ENCODE results near the gene RNF212.

The RNF212 gene, protein sequence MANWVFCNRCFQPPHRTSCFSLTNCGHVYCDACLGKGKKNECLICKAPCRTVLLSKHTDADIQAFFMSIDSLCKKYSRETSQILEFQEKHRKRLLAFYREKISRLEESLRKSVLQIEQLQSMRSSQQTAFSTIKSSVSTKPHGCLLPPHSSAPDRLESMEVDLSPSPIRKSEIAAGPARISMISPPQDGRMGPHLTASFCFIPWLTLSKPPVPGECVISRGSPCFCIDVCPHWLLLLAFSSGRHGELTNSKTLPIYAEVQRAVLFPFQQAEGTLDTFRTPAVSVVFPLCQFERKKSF

DNA sequence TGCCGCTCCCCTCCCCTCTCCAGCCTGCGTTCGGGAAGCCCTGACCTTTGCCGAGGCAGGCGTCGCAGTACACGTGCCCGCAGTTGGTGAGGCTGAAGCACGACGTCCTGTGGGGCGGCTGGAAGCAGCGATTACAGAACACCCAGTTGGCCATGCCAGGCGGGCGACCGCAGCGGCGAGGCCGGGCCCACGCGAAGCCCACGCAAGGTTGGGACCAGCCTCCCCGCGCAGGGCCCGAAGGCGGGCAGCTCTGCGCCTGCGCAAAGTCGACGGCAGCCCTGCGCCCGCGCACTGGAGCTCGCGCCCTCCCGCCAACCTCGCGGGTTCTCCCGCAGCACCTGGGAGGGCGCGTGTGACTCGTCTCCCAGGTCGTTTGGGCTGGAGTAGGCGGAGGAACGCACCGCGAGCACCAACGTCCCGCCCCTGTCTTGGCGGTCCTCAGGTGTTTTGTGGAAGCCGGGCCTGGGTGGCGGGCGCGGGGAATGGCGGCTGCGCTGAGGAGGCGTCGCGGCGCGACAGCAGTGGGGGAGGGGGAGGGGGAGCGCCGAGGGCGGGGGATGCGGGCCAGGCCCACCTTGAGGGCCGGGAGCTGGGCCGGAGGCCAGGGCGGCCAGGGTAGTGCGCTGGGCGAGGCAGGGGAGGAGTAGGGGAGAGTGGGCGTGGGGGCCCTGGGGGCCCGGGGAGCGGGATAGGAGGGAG lies at the start of gene RNF212:
RNF212 (minus strand) TSS at position 254 of the 699 bp plus-strand sequence; CDS start at position 154, 100 bp downstream.
- no peaks in the 10 kb centered on the region for H3K4me1 ChIP-seq
- no peak within 1 kb of the TSS for H3K27ac ChIP-seq
- no peaks in the 10 kb centered on the region for H3K36me3 ChIP-seq (ENCODE audit: control insufficient read depth, insufficient read depth, low read length)
- H3K9ac ChIP-seq: no peak within 1 kb of the TSS
- peaks cover 7% of the 10 kb centered on the region for H3K27me3 ChIP-seq (ENCODE audit: control insufficient read depth, insufficient read depth, low read length)
- H3K79me2 ChIP-seq: no peaks in the 10 kb centered on the region
- no peak for TF ChIP-seq CTCF (IDR thresholded peaks at IDR 0.05)
- H3K4me3 ChIP-seq (ENCODE audit: low read depth, low read length): no peak within 1 kb of the TSS
- H3K9me3 ChIP-seq (ENCODE audit: control insufficient read depth, low read length): no peaks in the 10 kb centered on the region
- no peak within 1 kb of the TSS for H3K4me2 ChIP-seq (ENCODE audit: low read length)
- H2AFZ ChIP-seq: peak within 1 kb of the TSS; percentile 42

GRCh38 chr4:1160351-1160750 lies 47.0 kb upstream of the RNF212 start:
- Histone ChIP-seq H3K9ac (no peak overlapping the region), H3K27me3 (ENCODE audit: control insufficient read depth, insufficient read depth, low read length) (no peaks in the 10 kb centered on the region), H3K79me2 (no peaks in the 10 kb centered on the region), H3K4me2 (ENCODE audit: low read length) (no peak overlapping the region), H3K36me3 (ENCODE audit: control insufficient read depth, insufficient read depth, low read length) (no peaks in the 10 kb centered on the region), H3K9me3 (ENCODE audit: control insufficient read depth, low read length) (no peaks in the 10 kb centered on the region), H3K4me3 (ENCODE audit: low read depth, low read length) (no peak overlapping the region), H3K27ac (no peak overlapping the region), H2AFZ (no peak overlapping the region), H3K4me1 (no peaks in the 10 kb centered on the region)
- no peak for TF ChIP-seq CTCF (IDR thresholded peaks at IDR 0.05)

DNA sequence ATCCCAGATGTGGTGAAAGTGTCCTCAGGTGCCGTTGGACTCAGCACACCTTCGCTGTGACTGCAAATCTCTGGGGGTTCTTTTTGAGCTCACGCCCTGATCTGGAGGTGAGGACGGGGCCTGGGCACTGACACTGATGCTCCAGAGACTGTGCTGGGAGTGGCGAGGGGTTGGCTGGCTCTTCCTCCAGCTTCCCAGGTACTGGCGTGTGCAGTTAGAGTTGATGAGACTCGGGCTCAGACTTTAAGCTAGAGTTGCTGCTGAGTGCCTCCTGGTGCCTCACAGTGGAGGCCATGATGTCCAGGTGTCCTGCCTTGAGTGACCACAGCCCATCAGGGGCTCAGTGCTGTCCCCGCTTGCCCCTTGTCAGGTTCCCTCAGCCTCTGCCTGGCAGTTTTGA lies 42.7 kb upstream of the RNF212 start:
- no peaks in the 10 kb centered on the region for H3K79me2 ChIP-seq
- H3K27ac ChIP-seq: no peak overlapping the region
- H2AFZ ChIP-seq: no peak overlapping the region
- H3K4me1 ChIP-seq: no peaks in the 10 kb centered on the region
- no peak overlapping the region for H3K4me3 ChIP-seq (ENCODE audit: low read depth, low read length)
- no peaks in the 10 kb centered on the region for H3K27me3 ChIP-seq (ENCODE audit: control insufficient read depth, insufficient read depth, low read length)
- no peak for TF ChIP-seq CTCF (IDR thresholded peaks at IDR 0.05)
- H3K36me3 ChIP-seq (ENCODE audit: control insufficient read depth, insufficient read depth, low read length): no peaks in the 10 kb centered on the region
- H3K9ac ChIP-seq: no peak overlapping the region
- no peak overlapping the region for H3K4me2 ChIP-seq (ENCODE audit: low read length)
- H3K9me3 ChIP-seq (ENCODE audit: control insufficient read depth, low read length): no peaks in the 10 kb centered on the region

GRCh38 chr4:1155314-1155713 lies 42.0 kb upstream of the RNF212 start:
- TF ChIP-seq CTCF (IDR thresholded peaks at IDR 0.05): no peak
- no peak overlapping the region for H3K27ac ChIP-seq
- H2AFZ ChIP-seq: no peak overlapping the region
- H3K4me1 ChIP-seq: no peaks in the 10 kb centered on the region
- H3K79me2 ChIP-seq: no peaks in the 10 kb centered on the region
- no peaks in the 10 kb centered on the region for H3K36me3 ChIP-seq (ENCODE audit: control insufficient read depth, insufficient read depth, low read length)
- no peak overlapping the region for H3K9ac ChIP-seq
- H3K4me2 ChIP-seq (ENCODE audit: low read length): no peak overlapping the region
- no peaks in the 10 kb centered on the region for H3K9me3 ChIP-seq (ENCODE audit: control insufficient read depth, low read length)
- H3K27me3 ChIP-seq (ENCODE audit: control insufficient read depth, insufficient read depth, low read length): no peaks in the 10 kb centered on the region
- H3K4me3 ChIP-seq (ENCODE audit: low read depth, low read length): no peak overlapping the region
